HG03066 (cell line): Measurements from ENCODE around the gene GAL3ST2.
"Not testable (repeated sequence)": the region's sequence is repeated elsewhere in the genome, so short reads cannot be mapped to it uniquely, and the experiment has no call there.

Experiments
- ATAC-seq: cut with Tn5 transposase; IDR thresholded peaks from one replicate; pipeline ENCODE4 v1.9.1; 2021; ENCODE audit warnings: low read depth; ENCODE audit not compliant: unreplicated experiment

The GAL3ST2 gene

DNA sequence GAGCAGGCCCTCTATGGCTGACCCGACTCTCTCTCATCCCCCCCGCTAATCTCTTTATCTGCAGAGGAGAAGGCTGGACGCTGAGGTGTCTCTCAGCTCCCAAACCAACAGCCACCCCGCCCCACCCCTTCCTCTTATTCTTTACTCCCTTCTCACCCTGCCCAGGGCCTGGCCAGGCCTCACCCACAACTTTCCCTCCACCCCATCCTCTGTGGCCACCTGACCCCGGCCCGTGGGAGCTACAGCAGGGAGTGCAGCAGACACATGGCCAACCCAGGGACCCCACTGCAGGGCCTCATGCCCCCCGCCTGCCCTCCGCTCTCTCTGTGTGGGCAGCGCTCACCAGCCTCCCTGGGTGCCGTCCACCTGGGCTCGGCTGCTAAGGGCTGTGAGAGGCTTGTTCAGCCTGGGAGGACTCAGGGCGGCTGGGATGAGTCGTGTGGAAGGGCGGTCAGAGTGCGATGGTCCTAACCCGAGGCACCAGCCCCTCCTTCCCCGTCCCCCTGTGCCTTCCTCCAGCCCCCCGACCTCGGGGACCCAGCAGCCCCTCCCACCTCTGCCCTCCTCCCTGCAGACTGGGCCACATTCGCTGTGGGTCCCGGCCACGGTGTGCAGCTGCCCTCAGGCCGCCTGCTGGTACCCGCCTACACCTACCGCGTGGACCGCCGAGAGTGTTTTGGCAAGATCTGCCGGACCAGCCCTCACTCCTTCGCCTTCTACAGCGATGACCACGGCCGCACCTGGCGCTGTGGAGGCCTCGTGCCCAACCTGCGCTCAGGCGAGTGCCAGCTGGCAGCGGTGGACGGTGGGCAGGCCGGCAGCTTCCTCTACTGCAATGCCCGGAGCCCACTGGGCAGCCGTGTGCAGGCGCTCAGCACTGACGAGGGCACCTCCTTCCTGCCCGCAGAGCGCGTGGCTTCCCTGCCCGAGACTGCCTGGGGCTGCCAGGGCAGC lies 39.1 kb downstream of the GAL3ST2 start:
- no peak for ATAC-seq

GRCh38 chr2:241816431-241817121 lies 40.0 kb downstream of the GAL3ST2 start:
- no peak for ATAC-seq

- ATAC-seq: no peak
These were observed 40.7 kb downstream of the GAL3ST2 start for GRCh38 chr2:241817126-241817820.

GRCh38 chr2:241817821-241818215 lies 41.2 kb downstream of the GAL3ST2 start:
- not testable (repeated sequence) for ATAC-seq

GRCh38 chr2:241818229-241818942 lies 41.8 kb downstream of the GAL3ST2 start:
- ATAC-seq: no peak

GRCh38 chr2:241818943-241819270 lies 42.3 kb downstream of the GAL3ST2 start:
- no peak for ATAC-seq

GRCh38 chr2:241819947-241820624 lies 43.5 kb downstream of the GAL3ST2 start:
- ATAC-seq: not testable (repeated sequence)

- ATAC-seq: no peak
These were observed 44.2 kb downstream of the GAL3ST2 start for GRCh38 chr2:241820625-241821384.

DNA sequence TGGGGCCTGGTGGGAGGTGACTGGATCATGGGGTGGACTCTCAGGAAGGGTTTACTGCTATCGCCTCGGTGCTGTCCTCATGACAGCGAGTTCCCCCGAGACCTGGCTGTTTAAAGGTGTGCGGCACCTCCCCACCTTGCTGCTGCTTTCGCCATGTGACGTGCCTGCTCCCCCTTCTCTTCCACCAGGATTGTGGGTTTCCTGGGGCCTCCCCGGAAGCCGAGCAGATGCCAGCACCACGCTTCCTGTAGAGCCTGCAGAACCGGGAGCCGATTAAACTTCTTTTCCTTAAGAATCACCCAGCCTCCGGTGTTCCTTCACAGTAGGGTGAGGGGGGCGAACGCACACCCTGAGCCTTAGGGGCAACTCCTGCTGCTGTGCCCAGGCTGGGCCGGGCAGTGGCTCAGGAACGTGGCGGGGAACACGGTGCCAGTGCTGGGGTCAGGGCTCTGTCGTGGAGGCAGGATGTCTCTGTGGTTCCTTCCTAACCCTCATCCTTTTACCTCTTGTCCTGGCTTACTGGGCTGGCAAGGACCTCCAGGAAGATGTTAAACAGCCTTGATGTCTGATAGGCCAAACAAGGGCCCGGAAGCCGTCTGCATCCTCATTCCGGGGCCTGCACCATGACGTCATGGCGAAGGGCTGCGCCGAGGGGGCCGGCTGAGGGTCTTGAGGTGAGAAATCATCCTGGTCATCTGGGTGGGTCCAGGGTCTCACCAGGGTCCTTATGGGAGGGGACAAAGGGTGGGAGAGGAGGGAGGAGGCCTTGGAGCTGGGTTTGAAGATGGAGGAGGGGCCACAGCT lies 45.0 kb downstream of the GAL3ST2 start:
- ATAC-seq: no peak

DNA sequence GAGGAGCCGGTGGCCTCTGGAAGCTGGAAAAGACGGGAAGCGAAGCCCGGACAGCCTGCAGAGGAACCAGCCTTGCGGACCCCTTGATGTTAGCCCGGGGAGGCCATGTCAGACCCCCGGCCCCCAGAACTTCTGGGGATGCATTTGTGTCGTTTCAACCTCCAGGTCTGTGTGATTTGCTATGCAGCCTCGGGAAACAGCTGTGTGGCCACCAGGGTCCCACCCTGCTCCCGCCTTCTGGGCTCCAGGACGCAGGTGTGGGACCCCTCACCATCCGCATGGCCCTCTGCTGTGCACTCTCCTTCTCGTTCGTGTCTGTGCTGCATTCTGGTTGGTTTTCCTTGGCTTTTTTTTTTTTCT lies 45.6 kb downstream of the GAL3ST2 start:
- no peak for ATAC-seq

DNA sequence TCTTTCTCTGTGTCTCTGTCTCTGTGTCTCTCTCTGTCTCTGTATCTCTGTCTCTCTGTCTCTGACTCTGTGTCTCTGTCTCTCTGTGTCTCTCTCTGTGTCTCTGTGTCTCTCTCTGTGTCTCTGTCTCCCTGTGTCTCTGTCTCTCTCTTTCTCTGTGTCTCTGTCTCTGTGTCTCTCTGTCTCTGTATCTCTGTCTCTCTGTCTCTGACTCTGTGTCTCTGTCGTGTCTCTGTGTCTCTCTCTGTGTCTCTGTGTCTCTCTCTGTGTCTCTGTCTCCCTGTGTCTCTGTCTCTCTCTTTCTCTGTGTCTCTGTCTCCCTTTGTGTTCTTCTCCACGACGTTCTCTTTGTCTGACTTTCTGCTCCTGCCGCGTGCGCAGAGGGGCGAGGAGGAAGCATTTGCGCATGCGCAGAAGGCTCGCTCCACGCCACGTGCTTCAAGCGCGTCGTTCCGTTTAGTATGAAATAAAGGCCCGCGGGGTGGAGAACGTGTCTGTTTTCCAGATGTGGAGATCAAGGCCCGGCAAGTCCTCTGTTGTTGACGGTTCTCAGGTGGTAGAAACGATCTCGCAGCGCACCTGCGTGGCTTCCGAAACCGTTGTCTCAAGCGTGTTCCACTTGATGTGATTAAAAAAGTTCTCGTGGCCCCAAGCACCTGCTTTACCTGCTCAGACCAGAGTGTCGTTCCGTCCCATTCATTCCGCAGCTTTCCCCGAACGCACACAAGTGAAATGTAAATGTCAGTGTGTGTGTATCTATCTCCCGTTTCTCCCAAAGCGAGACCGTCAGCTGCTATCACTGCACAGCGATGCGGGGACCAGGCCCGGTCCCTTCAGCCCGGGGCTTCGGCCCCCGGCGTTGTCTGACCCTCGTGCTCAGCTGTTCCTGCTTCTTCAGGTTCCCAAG lies 47.2 kb downstream of the GAL3ST2 start:
- ATAC-seq: not testable (repeated sequence)

- ATAC-seq: no peak
These were observed 50.8 kb downstream of the GAL3ST2 start for GRCh38 chr2:241827394-241827793.

GRCh38 chr2:241833101-241833663 lies 56.6 kb downstream of the GAL3ST2 start:
- no peak for ATAC-seq

DNA sequence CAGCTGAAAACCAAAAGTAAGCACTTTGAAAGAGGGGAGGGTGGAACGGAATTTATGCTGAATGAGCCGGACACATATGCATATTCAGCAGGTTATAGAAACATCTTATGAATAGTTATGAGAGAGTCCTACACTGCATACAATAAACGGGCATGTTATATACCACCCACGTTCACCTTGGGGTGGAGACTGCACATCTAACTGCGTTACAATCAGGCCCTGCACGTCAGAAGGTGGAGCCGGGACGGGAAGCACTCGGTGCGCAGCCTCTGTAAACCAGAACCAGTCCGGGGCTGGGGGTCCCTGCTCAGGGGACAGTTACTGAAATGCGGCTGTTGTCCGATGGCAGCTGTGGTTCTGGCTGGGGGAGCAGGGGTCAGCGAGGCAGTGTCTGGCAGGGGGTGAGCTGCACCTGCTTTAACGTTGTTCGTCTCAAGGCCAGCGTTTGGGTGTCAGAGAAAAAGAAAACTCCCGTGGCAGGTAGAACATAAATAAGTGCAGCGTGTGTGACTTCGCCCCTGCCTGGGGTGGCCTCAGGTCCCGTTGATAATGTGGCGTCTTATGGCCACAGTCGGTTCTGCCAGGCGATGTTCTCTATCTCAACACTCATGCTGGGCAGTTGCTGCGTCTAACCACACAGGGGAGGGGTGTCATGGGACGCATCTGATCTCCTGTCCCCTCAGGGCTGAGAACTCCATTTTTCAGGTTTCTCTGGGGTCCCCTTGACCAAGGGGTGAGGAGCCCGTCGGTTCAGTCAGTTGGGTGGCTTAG lies 57.3 kb downstream of the GAL3ST2 start:
- not testable (repeated sequence) for ATAC-seq

DNA sequence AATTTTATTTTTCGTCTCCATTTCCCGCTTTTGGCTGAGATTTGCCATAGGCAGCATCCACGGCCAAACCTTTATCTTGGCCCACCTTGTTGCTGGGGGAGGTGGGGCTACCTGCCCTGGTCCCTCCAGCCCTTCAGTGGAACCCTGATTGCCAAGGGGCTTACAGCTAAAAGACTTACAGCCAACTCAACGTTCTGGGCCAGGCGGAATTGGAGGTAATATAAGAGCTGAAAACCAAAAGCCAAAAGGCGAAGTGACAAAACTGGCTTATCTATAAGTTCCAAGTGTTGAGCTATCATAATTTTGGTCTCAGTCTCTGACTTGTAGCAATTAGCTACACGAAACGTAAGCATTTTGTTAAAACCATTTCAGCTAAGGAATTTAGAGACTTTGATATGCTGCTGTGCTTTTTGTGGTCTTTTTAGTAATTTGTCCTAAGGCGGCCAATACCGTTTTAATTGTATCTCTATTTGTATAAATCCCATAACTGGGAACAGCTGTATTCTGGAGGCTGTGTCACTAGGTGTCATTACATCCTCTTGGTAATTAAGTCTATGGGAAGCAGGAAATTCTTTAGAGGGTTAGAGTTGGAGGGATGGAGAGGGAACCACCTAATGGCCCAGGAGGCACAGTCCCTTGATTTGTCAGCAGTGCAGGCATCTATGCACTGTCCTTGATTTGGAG lies 58.0 kb downstream of the GAL3ST2 start:
- no peak for ATAC-seq

DNA sequence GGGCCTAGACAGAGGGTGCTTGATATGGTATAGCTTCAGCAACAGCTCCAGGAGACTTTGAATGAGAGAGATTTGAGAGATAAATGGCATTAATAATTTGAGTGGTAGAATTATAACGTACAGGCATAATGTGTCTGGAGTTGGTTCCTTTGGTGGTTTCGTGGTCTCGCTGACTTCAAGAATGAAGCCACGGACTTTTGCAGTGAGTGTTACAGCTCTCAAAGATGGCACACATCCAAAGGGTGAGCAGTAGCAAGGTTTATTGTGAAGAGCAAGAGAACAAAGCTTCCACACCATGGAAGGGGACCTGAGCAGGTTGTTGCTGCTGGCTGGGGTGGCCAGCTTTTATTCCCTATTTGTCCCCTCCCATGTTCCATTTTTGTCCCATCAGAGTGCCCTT lies 59.0 kb downstream of the GAL3ST2 start:
- no peak for ATAC-seq
